Measurements from ENCODE around the gene LRIF1.
"Not testable (repeated sequence)": the region's sequence is repeated elsewhere in the genome, so short reads cannot be mapped to it uniquely, and the experiment has no call there.

LRIF1 gene, protein sequence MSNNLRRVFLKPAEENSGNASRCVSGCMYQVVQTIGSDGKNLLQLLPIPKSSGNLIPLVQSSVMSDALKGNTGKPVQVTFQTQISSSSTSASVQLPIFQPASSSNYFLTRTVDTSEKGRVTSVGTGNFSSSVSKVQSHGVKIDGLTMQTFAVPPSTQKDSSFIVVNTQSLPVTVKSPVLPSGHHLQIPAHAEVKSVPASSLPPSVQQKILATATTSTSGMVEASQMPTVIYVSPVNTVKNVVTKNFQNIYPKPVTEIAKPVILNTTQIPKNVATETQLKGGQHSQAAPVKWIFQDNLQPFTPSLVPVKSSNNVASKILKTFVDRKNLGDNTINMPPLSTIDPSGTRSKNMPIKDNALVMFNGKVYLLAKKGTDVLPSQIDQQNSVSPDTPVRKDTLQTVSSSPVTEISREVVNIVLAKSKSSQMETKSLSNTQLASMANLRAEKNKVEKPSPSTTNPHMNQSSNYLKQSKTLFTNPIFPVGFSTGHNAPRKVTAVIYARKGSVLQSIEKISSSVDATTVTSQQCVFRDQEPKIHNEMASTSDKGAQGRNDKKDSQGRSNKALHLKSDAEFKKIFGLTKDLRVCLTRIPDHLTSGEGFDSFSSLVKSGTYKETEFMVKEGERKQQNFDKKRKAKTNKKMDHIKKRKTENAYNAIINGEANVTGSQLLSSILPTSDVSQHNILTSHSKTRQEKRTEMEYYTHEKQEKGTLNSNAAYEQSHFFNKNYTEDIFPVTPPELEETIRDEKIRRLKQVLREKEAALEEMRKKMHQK

GRCh38 chr1:110963691-110964454 is at the start of gene LRIF1:
Gene LRIF1 (minus strand): TSS chr1:110963922. CDS start chr1:110963688, 234 bp downstream.
- DNase-seq (ENCODE audit: low read depth in 2 of 2): peak; percentile 99

DNA sequence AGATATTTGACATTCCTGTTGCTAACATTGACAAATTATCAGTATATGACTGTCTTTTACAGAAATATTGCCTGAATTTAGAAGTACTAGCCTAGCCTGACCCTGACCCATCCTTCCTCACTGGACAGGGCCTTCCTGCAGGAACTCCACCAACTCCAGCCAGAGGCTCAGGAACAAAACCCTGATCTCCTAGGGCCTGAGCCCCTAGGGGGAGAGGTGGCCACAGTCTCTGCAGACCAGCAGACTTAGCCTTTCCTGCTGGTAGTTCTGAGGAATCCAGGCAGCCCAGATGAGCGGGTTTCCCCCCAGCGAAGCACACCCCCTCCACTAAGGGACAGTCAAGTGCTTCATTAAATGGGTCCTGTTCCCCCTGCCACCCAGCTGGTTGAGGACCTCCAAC is 44.3 kb upstream of the LRIF1 start:
- no peak for DNase-seq (ENCODE audit: low read depth in 2 of 2)

DNA sequence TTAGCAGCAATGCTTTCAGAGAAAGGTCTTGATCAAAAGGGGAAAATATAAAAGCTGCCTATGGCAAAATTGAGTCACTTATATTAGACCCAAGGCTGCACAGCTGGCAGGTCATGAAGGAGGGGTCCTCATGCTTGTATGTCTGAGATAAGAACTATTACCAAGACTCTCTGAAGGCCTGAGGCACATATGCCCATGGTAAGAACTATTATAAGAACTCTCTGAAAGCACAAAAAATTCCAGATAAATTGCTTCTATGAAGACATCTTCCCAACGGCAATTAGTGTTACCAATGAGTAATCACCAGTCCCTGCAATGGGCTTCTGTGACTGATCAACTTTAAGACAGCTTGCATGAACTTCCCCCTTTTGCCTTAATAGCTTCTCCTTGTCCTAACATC is 42.8 kb upstream of the LRIF1 start:
- no peak for DNase-seq (ENCODE audit: low read depth in 2 of 2)

- not testable (repeated sequence) for DNase-seq (ENCODE audit: low read depth in 2 of 2)
Observed at GRCh38 chr1:110999607-111000006, 35.9 kb upstream of the LRIF1 start.

- DNase-seq (ENCODE audit: low read depth in 2 of 2): not testable (repeated sequence)
Observed at GRCh38 chr1:110992329-110992728, 28.6 kb upstream of the LRIF1 start.

GRCh38 chr1:110991295-110991694 is 27.6 kb upstream of the LRIF1 start:
- not testable (repeated sequence) for DNase-seq (ENCODE audit: low read depth in 2 of 2)

GRCh38 chr1:110990541-110990940 is 26.8 kb upstream of the LRIF1 start:
- no peak for DNase-seq (ENCODE audit: low read depth in 2 of 2)

DNA sequence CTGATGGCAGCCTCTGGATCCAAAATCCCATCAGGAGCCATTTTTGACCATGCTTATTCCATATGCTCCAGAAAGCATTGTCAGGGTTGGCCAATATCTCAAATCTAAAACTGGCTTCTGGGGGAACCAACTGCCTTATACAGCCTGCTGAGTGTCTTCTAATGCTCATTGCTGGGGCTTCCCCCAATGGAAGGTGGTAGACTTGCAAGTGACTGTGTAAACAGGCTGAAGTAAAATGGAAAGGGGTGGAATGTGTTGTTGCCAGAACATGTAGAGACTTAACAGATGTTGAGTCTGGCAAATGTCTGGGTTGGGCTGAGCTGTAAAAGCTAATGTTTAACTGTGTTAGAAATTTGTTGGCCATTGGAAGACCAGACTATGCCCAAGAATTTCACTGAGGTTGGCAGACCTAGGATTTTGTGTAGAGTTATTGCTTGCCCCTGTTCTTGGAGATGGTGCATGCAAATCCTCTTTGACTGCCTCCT is 22.7 kb upstream of the LRIF1 start:
- DNase-seq (ENCODE audit: low read depth in 2 of 2): no peak

DNA sequence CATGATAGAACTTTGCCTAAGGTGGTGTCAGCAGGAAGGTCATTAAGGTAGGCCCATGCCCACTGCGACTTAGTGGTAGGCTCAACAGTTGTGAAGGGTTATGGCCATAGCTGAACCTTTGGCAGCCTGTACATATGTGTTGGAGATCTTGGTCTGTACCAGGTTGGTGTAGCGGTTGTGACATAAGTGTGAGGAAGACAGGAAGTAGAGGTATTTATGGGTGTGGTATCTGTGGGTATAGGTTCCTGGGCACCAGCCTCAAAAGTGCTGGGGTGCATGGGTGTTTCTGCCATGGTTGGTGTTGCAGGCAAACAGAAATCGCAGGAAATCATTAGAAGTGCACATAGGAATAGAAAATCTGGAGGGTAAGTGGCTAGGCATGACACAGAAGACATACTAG is 18.6 kb upstream of the LRIF1 start:
- DNase-seq (ENCODE audit: low read depth in 2 of 2): no peak

DNA sequence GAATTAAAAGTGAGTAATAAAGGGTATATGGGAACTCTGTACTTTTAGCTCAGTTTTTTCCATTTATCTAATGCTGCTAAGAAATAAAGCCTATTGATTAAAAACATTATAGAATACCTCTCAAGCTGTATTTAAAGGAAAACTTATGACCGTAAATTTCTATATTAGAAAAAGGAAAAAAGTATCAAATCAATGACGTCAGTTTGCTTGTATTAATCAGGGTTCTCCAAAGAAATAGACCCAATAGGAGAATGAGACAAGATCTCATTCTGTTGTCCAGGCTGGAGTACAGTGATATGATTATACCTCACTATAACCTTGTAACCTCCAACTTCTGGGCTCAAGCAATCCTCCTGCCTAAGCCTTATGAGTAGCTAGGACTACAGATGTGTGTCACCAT is 15.4 kb upstream of the LRIF1 start:
- no peak for DNase-seq (ENCODE audit: low read depth in 2 of 2)

- no peak for DNase-seq (ENCODE audit: low read depth in 2 of 2)
Observed at GRCh38 chr1:110976089-110976488, 12.4 kb upstream of the LRIF1 start.

GRCh38 chr1:110975265-110975664 is 11.5 kb upstream of the LRIF1 start:
- no peak for DNase-seq (ENCODE audit: low read depth in 2 of 2)

DNA sequence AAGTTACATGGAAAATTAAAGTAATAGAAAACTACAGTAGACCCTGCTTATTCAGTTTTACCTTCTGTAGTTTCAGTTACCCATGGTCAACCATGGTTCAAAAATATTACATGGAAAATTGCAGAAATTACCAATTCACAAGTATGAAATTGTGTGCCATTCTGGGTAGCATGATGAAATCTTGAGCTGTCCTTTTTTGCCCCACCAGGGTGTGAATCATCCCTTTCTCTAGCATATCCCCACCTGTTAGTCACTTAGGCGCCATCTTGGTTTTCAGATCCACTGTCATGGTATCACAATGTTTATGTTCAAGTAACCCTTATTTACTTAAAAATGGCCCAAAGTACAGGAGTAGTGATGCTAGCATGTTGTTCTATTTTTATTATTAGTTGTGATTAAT is 3.5 kb upstream of the LRIF1 start:
- DNase-seq (ENCODE audit: low read depth in 2 of 2): no peak

- no peak for DNase-seq (ENCODE audit: low read depth in 2 of 2)
Observed at GRCh38 chr1:110964455-110964903, 757 bp upstream of the LRIF1 start.

DNA sequence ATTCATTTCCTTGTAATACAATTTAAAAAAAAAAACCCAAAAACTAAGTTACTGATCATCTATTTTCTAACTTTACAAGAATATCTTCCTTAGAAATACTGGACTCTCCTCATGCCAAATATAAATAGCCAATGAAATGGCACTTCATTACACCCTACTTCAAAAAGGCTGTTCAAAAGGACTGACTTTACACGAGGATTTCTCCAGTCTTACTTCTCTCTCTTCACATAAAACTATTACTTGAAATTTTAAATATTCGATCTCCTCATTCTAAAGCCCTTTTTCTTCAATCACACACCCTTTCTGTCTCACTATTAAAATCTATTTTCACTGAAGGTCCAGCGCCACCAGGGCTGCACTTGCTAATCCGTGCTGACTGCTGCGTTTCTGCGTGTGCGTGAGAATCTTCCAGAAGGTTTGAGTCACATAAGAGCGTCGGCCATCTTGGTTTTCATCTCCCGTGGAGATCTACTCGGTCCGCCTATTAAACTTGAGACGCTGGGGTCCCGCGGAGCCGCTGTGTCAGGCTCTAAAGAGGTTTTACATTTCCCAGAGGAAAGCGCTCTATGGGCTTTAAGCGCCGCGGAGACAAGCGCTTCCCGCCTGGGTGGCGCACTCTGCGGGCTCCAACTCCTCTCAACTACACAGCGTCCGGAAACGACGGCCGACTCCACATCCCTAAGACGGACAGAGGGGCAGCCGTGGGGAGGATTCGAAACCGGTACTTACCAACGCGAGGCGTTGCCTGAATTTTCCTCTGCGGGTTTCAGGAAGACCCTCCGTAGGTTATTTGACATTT is 631 bp downstream of the LRIF1 start:
- peak; percentile 25 to 36 for DNase-seq (ENCODE audit: low read depth in 2 of 2)

- no peak for DNase-seq (ENCODE audit: low read depth in 2 of 2)
Observed at GRCh38 chr1:110961902-110962301, 1.8 kb downstream of the LRIF1 start.

GRCh38 chr1:110960777-110961420 is 2.8 kb downstream of the LRIF1 start:
- DNase-seq (ENCODE audit: low read depth in 2 of 2): no peak

DNA sequence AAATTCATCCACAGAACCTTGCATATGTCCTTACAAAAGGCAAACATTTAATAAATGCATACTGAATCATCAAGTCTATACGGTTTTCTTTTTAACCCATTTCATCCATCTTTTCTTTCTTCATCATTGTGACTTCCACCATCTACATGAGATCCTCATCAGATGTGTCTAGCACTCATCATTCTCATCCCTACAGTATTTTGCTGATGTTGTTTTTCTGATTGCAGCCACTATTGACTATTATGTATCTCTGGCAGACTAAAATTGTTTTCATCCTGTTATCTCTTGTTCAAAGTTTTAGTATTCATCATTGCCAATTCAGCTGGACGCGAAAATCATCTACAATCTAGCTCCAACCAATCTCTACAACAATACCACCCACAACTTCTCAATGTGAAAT is 5.9 kb downstream of the LRIF1 start:
- DNase-seq (ENCODE audit: low read depth in 2 of 2): no peak

DNA sequence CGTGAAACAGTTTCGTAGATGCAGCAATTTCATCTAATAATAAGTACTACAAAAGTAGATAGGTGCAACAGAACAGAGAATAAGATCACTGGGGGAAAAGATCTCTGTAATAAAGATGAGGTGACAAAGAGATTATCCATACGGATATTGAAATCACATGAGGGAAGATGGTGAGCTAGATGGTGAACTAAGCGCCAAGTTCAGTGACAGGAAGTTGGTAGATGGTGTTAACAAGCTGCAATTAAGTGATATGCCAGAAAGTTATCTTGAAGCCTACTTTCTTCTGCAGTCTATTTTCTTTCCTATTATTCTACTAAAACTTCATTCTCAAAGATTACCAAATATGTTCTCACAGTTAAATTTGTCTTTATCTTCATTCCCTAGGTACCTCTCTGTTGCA is 7.1 kb downstream of the LRIF1 start:
- DNase-seq (ENCODE audit: low read depth in 2 of 2): no peak

GRCh38 chr1:110953031-110953430 is 10.7 kb downstream of the LRIF1 start:
- no peak for DNase-seq (ENCODE audit: low read depth in 2 of 2)

- DNase-seq (ENCODE audit: low read depth in 2 of 2): no peak
Observed at GRCh38 chr1:110952031-110952430, 11.7 kb downstream of the LRIF1 start.
